Neural cell (in vitro differentiated cells): ENCODE results near the gene EEIG1.

Experiments
- CTCF ChIP-seq: fragments of 450-650 bp; IDR thresholded peaks from 2 replicates; pipeline ENCODE4 v1.5.1; 2014; ENCODE audit warnings: antibody characterized with exemption, mild to moderate bottlenecking, moderate library complexity; ENCODE audit not compliant: poor library complexity, severe bottlenecking
- EZH2 ChIP-seq: fragments of 200-600, 300-800 bp; shearing (Covaris generic), sonication (generic); IDR thresholded peaks from 2 replicates; pipeline ENCODE4 v1.6.1; 2014; ENCODE audit warnings: antibody characterized with exemption, low read length, borderline replicate concordance, mild to moderate bottlenecking; ENCODE audit not compliant: insufficient read depth, poor library complexity, severe bottlenecking
- POLR2AphosphoS5 ChIP-seq: IDR thresholded peaks from 2 replicates; pipeline ENCODE4 v1.6.1; 2012

DNA sequence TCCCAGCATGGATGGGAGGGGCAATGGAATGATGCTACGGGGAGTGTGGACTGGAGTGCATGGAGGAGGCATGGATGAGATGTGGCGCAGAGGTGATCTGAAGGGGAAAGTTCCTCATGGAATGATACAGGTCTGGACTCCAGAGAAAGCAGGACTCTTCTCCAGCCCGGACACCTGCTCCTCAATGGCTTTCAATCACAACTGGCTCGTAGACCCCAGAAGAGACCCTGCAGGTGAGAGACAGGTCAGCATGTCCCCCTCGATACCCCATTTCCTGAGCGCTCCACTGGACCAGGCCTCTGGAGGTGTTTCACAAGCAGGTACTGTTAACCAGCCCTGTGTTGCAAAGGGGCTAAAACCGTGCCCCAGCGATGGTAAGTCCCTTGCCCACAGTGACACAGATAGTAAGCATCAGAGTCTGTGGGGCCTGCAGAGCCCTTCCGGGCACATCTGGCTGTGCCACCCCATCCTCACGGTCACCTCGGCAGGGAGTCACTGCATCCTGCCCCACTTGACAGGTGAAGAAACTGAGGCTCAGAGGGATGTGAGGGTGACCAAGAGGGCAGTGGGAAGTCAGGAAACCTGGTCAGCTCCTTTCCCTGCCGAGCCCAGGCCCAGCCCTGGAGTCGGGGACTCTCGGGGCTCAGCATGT lies 37.7 kb downstream of the EEIG1 start:
- TF ChIP-seq CTCF (peak; percentile 20), POLR2AphosphoS5 (no peak), EZH2 (no peak)
